GM21515 (cell line): ENCODE results near the gene PPP4R1.

Experiments
- ATAC-seq: cut with Tn5 transposase; IDR thresholded peaks from one replicate; pipeline ENCODE4 v1.9.1; 2021; ENCODE audit not compliant: unreplicated experiment

PPP4R1 gene

DNA sequence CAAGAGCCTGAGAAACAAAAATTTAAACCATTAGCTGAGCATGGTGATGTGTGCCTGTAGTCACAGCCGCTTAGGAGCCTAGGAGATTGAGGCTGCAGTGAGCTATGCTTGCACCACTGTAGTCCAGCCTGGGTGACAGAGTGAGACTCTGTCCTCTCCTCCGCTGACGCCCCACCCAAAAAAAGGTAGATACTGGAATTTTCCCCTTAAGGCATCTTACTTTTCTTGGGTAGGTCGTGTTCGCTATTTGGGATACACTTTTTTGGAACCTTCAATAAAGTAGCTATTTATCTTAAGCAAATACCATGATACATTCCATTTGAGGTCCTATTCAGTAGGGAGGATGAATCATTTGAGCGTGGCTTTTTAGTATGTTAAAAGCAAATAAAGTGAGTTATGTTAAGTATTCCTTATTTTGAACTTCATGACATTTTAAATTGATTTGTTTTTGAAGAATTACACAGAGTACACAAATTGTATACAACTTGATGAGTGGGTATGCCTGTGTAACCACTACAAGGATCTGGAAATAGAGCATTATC, 100.3 kb downstream of the PPP4R1 start:
- no peak for ATAC-seq

DNA sequence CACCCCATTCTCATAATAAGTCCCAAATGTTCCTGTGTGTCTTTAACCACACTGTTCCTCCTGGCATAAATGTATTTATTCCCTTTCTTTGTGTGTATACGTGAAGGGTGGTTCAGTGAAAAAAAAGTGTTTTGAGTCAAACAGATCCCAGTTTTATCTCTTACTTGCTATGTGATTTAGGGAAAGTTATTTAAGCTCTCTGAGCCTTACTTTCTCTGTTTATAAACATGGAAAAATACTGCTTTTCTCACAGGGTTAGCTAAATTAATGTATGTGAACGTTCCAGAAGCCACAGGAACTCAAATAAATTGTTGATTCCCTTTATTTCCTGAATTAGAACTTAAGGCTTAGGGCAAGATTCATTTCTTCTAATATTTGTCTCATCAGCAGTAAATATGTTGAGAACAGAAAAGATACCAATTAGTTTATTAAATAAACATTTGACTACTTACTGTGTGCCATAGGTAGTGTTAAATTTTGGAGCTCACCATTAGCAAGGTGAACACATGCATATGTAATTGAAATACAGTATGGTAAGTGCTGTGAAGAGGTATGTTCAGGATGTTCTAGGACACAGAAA, 105.8 kb downstream of the PPP4R1 start:
- no peak for ATAC-seq

DNA sequence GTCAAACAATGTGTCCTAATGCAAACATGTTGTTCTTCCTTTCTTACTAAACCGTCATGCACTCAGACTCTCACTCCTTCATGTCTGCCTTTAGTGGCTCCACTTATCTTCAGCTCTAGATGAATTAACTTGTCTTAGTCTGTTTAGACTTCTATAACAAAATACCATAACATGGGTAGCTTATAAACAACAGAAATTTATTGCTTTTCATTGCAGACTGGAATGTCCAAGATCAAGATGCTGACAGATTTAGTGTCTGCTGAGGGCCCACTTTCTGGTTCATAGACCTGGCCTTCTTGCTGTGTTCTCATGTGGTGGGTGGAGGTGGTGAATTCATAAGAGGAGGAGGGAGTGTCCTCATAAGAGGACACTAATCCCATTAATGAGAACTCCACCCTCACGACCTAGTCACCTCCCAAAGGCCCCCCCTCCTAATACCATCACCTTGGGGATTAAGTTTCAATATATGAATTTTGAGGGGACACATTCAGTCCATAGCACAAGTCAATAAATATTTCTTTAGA, 106.7 kb downstream of the PPP4R1 start:
- no peak for ATAC-seq

DNA sequence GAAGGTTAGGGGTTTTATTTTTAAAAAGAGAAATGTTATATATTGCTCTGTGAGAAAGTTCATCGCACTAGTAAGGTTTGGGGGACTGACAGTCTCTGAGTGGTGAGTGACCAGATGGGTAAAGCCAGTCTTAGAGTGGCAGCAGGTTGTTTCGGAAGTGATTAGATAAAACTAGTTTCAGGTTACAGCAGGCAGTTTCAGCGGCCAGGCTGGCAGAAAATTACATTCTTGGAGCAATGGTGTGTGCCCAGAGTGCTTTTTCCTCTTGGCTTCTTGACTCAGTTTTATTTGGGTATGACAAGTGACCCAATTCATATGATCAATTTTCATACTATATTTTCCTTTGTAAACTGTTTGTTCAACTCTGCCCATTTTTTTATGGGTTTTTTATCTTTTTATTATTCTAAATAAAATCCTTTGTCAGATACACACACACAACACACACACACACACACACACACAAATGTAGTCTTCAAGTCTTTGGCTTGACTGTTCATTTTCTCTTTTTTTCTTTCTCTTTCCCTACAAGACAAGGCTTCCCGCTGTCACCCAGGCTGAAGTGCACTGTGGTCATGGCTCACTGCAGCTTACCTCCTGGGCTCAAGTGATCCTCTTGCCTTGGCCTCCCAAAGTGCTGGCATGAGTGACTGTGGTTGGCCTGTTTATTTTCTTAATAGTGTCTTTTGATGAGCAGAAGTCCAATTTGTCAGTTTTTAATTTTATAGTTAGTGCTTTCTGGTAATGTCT, 108.1 kb downstream of the PPP4R1 start:
- no peak for ATAC-seq
